Keratinocyte (primary cell): ENCODE results near the gene COL6A2. TPM values are rescaled to one million over a fixed set of nuclear protein-coding genes. Genes with fewer than 3 reads are reported as not detected.

Experiments used
- DNase-seq: peaks from one replicate; pipeline ENCODE4 v3.0.0-alpha.2; 2011; ENCODE audit warnings: low read depth, missing footprints, low spot score
- FAIRE-seq: peaks from 2 replicates; lab custom pipeline; 2011; peaks lifted over from hg19 to GRCh38; lab: Jason Lieb, UNC
- H2AFZ ChIP-seq: 2 replicates; pipeline ENCODE4 v1.6.0; 2012; ENCODE audit warnings: low read length, control low read depth, inconsistent platforms; ENCODE audit not compliant: control insufficient read depth
- H3K27ac ChIP-seq: 2 replicates; pipeline ENCODE4 v1.5.1; 2011; ENCODE audit warnings: low read length; ENCODE audit not compliant: control insufficient read depth, insufficient read depth
- H3K27me3 ChIP-seq: 3 replicates; pipeline ENCODE4 v1.6.0; 2011; ENCODE audit warnings: low read length; ENCODE audit not compliant: control insufficient read depth, insufficient read depth; ENCODE audit errors: extremely low read depth
- H3K36me3 ChIP-seq, 2 experiments: 2 replicates in 1 of 2; 3 replicates in 1 of 2; pipeline ENCODE4 v1.5.1; 2011; ENCODE audit warnings: low read length in 2 of 2, mild to moderate bottlenecking in 1 of 2; ENCODE audit not compliant: control insufficient read depth in 2 of 2, insufficient read depth in 2 of 2; ENCODE audit errors: extremely low read depth in 1 of 2
- H3K4me1 ChIP-seq: 3 replicates; pipeline ENCODE4 v1.5.1; 2011; ENCODE audit warnings: low read length; ENCODE audit not compliant: control insufficient read depth, insufficient read depth; ENCODE audit errors: extremely low read depth
- H3K4me2 ChIP-seq: 3 replicates; pipeline ENCODE4 v1.6.0; 2011; ENCODE audit warnings: low read depth, low read length; ENCODE audit not compliant: control insufficient read depth, insufficient read depth; ENCODE audit errors: extremely low read depth
- H3K4me3 ChIP-seq, 3 experiments: fragments of 200-600 bp in 1 of 3; sonication (generic) in 1 of 3; 2 replicates in 2 of 3; 3 replicates in 1 of 3; pipeline ENCODE4 v1.5.1; 2011 to 2016; ENCODE audit warnings: low read length in 3 of 3, mild to moderate bottlenecking in 3 of 3, control low read depth in 2 of 3, inconsistent platforms in 1 of 3, low read depth in 1 of 3, mixed read lengths in 1 of 3, mixed run types in 1 of 3, moderate library complexity in 1 of 3; ENCODE audit not compliant: control insufficient read depth in 2 of 3, insufficient read depth in 2 of 3; ENCODE audit errors: extremely low read depth in 1 of 3
- H3K79me2 ChIP-seq: 2 replicates; pipeline ENCODE4 v1.6.0; 2012; ENCODE audit warnings: low read length; ENCODE audit not compliant: control insufficient read depth, insufficient read depth
- H3K9ac ChIP-seq: 3 replicates; pipeline ENCODE4 v1.6.0; 2011; ENCODE audit warnings: low read length; ENCODE audit not compliant: control insufficient read depth, insufficient read depth; ENCODE audit errors: extremely low read depth
- H3K9me1 ChIP-seq: 3 replicates; pipeline ENCODE4 v1.6.0; 2011; ENCODE audit warnings: low read length; ENCODE audit not compliant: control insufficient read depth, insufficient read depth; ENCODE audit errors: extremely low read depth
- H3K9me3 ChIP-seq: 2 replicates; pipeline ENCODE4 v1.5.1; 2012; ENCODE audit warnings: low read depth, low read length; ENCODE audit not compliant: control insufficient read depth
- H4K20me1 ChIP-seq: 3 replicates; pipeline ENCODE4 v1.6.0; 2011; ENCODE audit warnings: low read length; ENCODE audit not compliant: control insufficient read depth, insufficient read depth; ENCODE audit errors: extremely low read depth
- CTCF ChIP-seq, 3 experiments: IDR thresholded peaks in 1 of 3; conservative IDR thresholded peaks in 1 of 3; optimal IDR thresholded peaks in 1 of 3; 2 replicates in 2 of 3; 3 replicates in 1 of 3; pipeline versions ENCODE3 to v1.5.1; 2011; ENCODE audit warnings: low read length in 3 of 3, mild to moderate bottlenecking in 3 of 3, moderate library complexity in 2 of 3, control low read depth in 1 of 3, inconsistent platforms in 1 of 3; ENCODE audit not compliant: insufficient read depth in 2 of 3; ENCODE audit errors: extremely low read depth in 1 of 3
- EZH2 ChIP-seq: IDR thresholded peaks from one replicate; pipeline ENCODE4 v1.6.1; 2012; ENCODE audit warnings: inconsistent platforms, mild to moderate bottlenecking, low read length, moderate library complexity
- dilution Hi-C: fragments of 300-500 bp; cut with MboI; formaldehyde crosslinking; loops from one replicate; pipeline ENCODE4 v1.7.0; 2020; ENCODE audit warnings: low sequenced_read_pairs; ENCODE audit not compliant: extremely low pct_ligation_motif_present
- polyA plus RNA-seq, 5 experiments: library from polyadenylated mRNA; depleted of rRNA in 3 of 5; stranded (reverse) in 3 of 5; stranded (forward) in 1 of 5; unstranded in 1 of 5; fragments of >200 nt; gene quantifications; 1 replicate in 1 of 5; 2 replicates in 3 of 5; 3 replicates in 1 of 5; pipeline versions ENCODE4 v1.2.1 to v1.2.3, GENCODE V29; 2011 to 2012; ENCODE audit warnings: missing spikeins in 2 of 5, low read depth in 1 of 5, low replicate concordance in 1 of 5

Gene COL6A2
- polyA plus RNA-seq, 1 donor (not counting 4 experiments of a cell fraction or from before 2014, with no cell fraction given), result 0.03 TPM

GRCh38 chr21:46117586-46118315 lies 19.8 kb downstream of the COL6A2 start:
- FAIRE-seq, result no peak
- Histone ChIP-seq H3K36me3 (no peaks in the 10 kb centered on the region), H3K9ac (no peak overlapping the region), H3K4me1 (no peaks in the 10 kb centered on the region), H3K79me2 (no peaks in the 10 kb centered on the region), H3K4me2 (no peak overlapping the region), H3K4me3 (no peak overlapping the region), H3K9me1 (no peaks in the 10 kb centered on the region), H4K20me1 (no peaks in the 10 kb centered on the region), H3K9me3 (peaks cover 3% of the 10 kb centered on the region), H3K27me3 (no peaks in the 10 kb centered on the region), H3K27ac (no peak overlapping the region), H2AFZ (no peak overlapping the region)
- dilution Hi-C loops, result no loop called here
- TF ChIP-seq CTCF (optimal IDR thresholded peaks at IDR 0.05 in 1 of 3, IDR thresholded peaks at IDR 0.05 in 1 of 3, conservative IDR thresholded peaks at IDR 0.05 in 1 of 3; ENCODE audit: extremely low read depth in 1 of 3, insufficient read depth in 2 of 3, low read length in 3 of 3), result no peak
- no peak for TF ChIP-seq EZH2
- no peak for DNase-seq

DNA sequence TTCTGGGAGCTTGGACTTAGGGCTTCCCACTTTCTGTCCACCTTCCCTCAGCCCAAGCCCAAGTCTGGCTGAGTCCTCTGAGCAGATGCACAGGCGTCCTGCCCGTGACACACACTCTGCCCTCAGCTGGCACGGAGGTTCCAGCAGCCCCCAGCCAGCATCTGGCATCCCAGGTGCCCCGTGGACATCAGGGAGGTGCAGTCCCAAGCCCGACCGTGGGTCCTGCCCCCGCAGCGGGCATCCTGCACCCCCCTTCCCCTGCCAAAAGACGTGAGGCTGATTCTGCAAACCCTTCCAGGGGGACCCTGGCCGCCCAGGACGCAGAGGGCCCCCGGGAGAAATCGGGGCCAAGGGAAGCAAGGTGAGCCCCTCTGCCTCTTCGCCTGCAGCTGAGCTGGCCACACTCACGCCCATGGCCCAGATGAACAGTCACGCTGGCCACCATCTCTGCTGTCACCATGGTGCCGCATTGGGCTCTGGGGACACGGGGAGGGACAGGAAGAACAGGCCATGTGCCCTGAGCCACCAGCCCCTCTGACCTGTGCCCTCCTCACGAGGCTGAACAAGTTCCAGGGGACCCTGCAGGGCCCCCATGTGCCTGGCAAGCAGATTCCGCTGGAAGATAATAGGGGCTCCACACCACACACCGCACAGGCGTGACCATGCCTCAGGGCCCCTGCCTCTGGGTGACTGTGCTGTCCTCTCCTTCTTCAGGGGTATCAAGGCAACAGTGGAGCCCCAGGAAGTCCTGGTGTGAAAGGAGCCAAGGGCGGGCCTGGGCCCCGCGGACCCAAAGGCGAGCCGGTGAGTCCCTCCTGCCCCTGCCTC lies 20.6 kb downstream of the COL6A2 start:
- Histone ChIP-seq H2AFZ (no peak overlapping the region), H4K20me1 (no peaks in the 10 kb centered on the region), H3K27me3 (no peaks in the 10 kb centered on the region), H3K27ac (no peak overlapping the region), H3K79me2 (no peaks in the 10 kb centered on the region), H3K4me2 (no peak overlapping the region), H3K9me3 (peaks cover 3% of the 10 kb centered on the region), H3K4me1 (no peaks in the 10 kb centered on the region), H3K4me3 (no peak overlapping the region), H3K9me1 (no peaks in the 10 kb centered on the region), H3K9ac (no peak overlapping the region), H3K36me3 (no peaks in the 10 kb centered on the region)
- dilution Hi-C loops, result no loop called here
- TF ChIP-seq EZH2 (no peak), CTCF (optimal IDR thresholded peaks at IDR 0.05 in 1 of 3, IDR thresholded peaks at IDR 0.05 in 1 of 3, conservative IDR thresholded peaks at IDR 0.05 in 1 of 3; ENCODE audit: extremely low read depth in 1 of 3, insufficient read depth in 2 of 3, low read length in 3 of 3) (no peak)
- DNase-seq (no peak), FAIRE-seq (no peak)
